Osteoblast (primary cell): ENCODE measurements around the gene SORL1. TPM values are rescaled to one million over a fixed set of nuclear protein-coding genes. Genes with fewer than 3 reads are reported as not detected.
"Not testable (repeated sequence)": the region's sequence is repeated elsewhere in the genome, so short reads cannot be mapped to it uniquely, and the experiment has no call there.

Experiments used
- DNase-seq: peaks from one replicate; pipeline ENCODE4 v3.0.0; 2011; ENCODE audit warnings: low spot score, mixed read lengths; ENCODE audit not compliant: insufficient read length; ENCODE audit errors: missing footprints
- H2AFZ ChIP-seq: 2 replicates; pipeline ENCODE4 v1.6.0; 2011; ENCODE audit warnings: mild to moderate bottlenecking, low read length
- H3K27ac ChIP-seq: 2 replicates; pipeline ENCODE4 v1.5.1; 2011; ENCODE audit warnings: mild to moderate bottlenecking, low read depth, low read length, moderate library complexity
- H3K27me3 ChIP-seq: 2 replicates; pipeline ENCODE4 v1.6.0; 2012; ENCODE audit warnings: mild to moderate bottlenecking, control low read depth, inconsistent platforms, low read length, moderate library complexity; ENCODE audit not compliant: insufficient read depth
- H3K36me3 ChIP-seq: 2 replicates; pipeline ENCODE4 v1.5.1; 2011; ENCODE audit warnings: mild to moderate bottlenecking, low read length, control low read depth, moderate library complexity; ENCODE audit not compliant: insufficient read depth
- H3K4me1 ChIP-seq: 2 replicates; pipeline ENCODE4 v1.5.1; 2011; ENCODE audit warnings: mild to moderate bottlenecking, low read length, control low read depth, moderate library complexity; ENCODE audit not compliant: insufficient read depth
- H3K4me2 ChIP-seq: 2 replicates; pipeline ENCODE4 v1.6.0; 2011; ENCODE audit warnings: mild to moderate bottlenecking, low read length; ENCODE audit not compliant: insufficient read depth
- H3K4me3 ChIP-seq: fragments of 200-600 bp; sonication (generic); 3 replicates; pipeline ENCODE4 v1.5.1; 2012; ENCODE audit warnings: mild to moderate bottlenecking, low read length, inconsistent platforms; ENCODE audit not compliant: insufficient read depth
- H3K79me2 ChIP-seq: 2 replicates; pipeline ENCODE4 v1.6.0; 2012; ENCODE audit warnings: mild to moderate bottlenecking, low read length, control low read depth, inconsistent platforms; ENCODE audit not compliant: insufficient read depth
- H3K9me3 ChIP-seq: 2 replicates; pipeline ENCODE4 v1.5.1; 2011; ENCODE audit warnings: low read depth, low read length, control low read depth
- H4K20me1 ChIP-seq: 2 replicates; pipeline ENCODE4 v1.6.0; 2012; ENCODE audit warnings: mild to moderate bottlenecking, low read length, control low read depth; ENCODE audit not compliant: insufficient read depth
- CTCF ChIP-seq: IDR thresholded peaks from 2 replicates; pipeline ENCODE4 v1.5.1; 2011; ENCODE audit warnings: mild to moderate bottlenecking, low read depth, low read length, moderate library complexity; ENCODE audit errors: extremely low read depth
- total RNA-seq: library from RNA; depleted of rRNA; stranded (reverse); fragments of >200 nt; gene quantifications from 2 replicates; pipeline ENCODE4 v1.2.3, GENCODE V29; 2012

SORL1 gene
- total RNA-seq, 1 donor: 0.36 TPM

GRCh38 chr11:121499405-121499804, 47.3 kb downstream of the SORL1 start:
- no peak for DNase-seq

GRCh38 chr11:121500275-121500674, 48.2 kb downstream of the SORL1 start:
- Histone ChIP-seq H4K20me1 (no peaks in the 10 kb centered on the region), H3K4me2 (no peak overlapping the region), H3K27me3 (no peaks in the 10 kb centered on the region), H2AFZ (no peak overlapping the region), H3K9me3 (no peaks in the 10 kb centered on the region), H3K4me3 (no peak overlapping the region), H3K27ac (no peak overlapping the region), H3K36me3 (no peaks in the 10 kb centered on the region), H3K4me1 (no peaks in the 10 kb centered on the region), H3K79me2 (no peaks in the 10 kb centered on the region)
- no peak for DNase-seq
- TF ChIP-seq CTCF: no peak

More at GRCh38 chr11:121499405-121499804, 47.3 kb downstream of the SORL1 start:
- Histone ChIP-seq H3K27ac (no peak overlapping the region), H3K79me2 (no peaks in the 10 kb centered on the region), H3K4me1 (no peaks in the 10 kb centered on the region), H3K4me3 (no peak overlapping the region), H2AFZ (no peak overlapping the region), H3K36me3 (no peaks in the 10 kb centered on the region), H3K4me2 (no peak overlapping the region), H3K27me3 (peaks cover under 1% of the 10 kb centered on the region), H3K9me3 (no peaks in the 10 kb centered on the region), H4K20me1 (no peaks in the 10 kb centered on the region)
- no peak for TF ChIP-seq CTCF

- Histone ChIP-seq H4K20me1 (no peaks in the 10 kb centered on the region), H3K4me3 (no peak overlapping the region), H3K79me2 (no peaks in the 10 kb centered on the region), H3K36me3 (no peaks in the 10 kb centered on the region), H3K9me3 (no peaks in the 10 kb centered on the region), H2AFZ (no peak overlapping the region), H3K27ac (no peak overlapping the region), H3K4me1 (no peaks in the 10 kb centered on the region), H3K27me3 (no peaks in the 10 kb centered on the region), H3K4me2 (no peak overlapping the region)
- no peak for DNase-seq
- no peak for TF ChIP-seq CTCF
These were observed 48.6 kb downstream of the SORL1 start for GRCh38 chr11:121500717-121501116.

GRCh38 chr11:121503051-121503450, 50.9 kb downstream of the SORL1 start:
- Histone ChIP-seq H3K79me2 (no peaks in the 10 kb centered on the region), H3K9me3 (no peaks in the 10 kb centered on the region), H4K20me1 (no peaks in the 10 kb centered on the region), H3K4me2 (no peak overlapping the region), H3K36me3 (no peaks in the 10 kb centered on the region), H3K4me3 (no peak overlapping the region), H3K4me1 (no peaks in the 10 kb centered on the region), H2AFZ (no peak overlapping the region), H3K27ac (no peak overlapping the region), H3K27me3 (no peaks in the 10 kb centered on the region)
- TF ChIP-seq CTCF: no peak
- no peak for DNase-seq

GRCh38 chr11:121506237-121506636, 54.1 kb downstream of the SORL1 start:
- H3K27ac ChIP-seq, H3K9me3 ChIP-seq, H3K4me1 ChIP-seq, H3K4me2 ChIP-seq, H2AFZ ChIP-seq, H3K79me2 ChIP-seq, H3K4me3 ChIP-seq, H4K20me1 ChIP-seq, DNase-seq, H3K36me3 ChIP-seq, H3K27me3 ChIP-seq: not testable (repeated sequence)
